ENCODE measurements around the gene OR51I1.

The OR51I1 gene, protein sequence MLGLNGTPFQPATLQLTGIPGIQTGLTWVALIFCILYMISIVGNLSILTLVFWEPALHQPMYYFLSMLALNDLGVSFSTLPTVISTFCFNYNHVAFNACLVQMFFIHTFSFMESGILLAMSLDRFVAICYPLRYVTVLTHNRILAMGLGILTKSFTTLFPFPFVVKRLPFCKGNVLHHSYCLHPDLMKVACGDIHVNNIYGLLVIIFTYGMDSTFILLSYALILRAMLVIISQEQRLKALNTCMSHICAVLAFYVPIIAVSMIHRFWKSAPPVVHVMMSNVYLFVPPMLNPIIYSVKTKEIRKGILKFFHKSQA

DNA sequence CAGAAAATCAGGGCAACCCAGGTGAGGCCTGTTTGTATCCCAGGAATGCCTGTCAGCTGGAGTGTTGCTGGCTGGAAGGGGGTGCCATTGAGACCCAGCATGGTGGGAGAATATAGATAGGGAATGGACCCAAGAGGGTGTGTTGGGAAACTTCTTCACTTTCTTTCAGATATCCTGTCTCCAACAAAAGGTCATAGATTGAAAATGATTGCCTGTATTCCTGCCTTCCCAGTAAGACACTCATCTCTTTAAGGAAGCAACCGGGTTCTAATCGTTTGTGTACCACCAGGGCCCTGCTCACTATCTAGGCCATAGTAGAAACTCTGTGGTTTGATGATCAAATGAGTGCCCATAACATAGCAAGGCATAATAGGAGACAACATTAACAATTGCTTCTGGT lies at the start of gene OR51I1:
Gene OR51I1, minus strand, starts transcription at position 101 of the 400 bp plus-strand sequence. Its CDS starts 0 bp downstream, at position 101.
- DNase-seq = no peak

DNA sequence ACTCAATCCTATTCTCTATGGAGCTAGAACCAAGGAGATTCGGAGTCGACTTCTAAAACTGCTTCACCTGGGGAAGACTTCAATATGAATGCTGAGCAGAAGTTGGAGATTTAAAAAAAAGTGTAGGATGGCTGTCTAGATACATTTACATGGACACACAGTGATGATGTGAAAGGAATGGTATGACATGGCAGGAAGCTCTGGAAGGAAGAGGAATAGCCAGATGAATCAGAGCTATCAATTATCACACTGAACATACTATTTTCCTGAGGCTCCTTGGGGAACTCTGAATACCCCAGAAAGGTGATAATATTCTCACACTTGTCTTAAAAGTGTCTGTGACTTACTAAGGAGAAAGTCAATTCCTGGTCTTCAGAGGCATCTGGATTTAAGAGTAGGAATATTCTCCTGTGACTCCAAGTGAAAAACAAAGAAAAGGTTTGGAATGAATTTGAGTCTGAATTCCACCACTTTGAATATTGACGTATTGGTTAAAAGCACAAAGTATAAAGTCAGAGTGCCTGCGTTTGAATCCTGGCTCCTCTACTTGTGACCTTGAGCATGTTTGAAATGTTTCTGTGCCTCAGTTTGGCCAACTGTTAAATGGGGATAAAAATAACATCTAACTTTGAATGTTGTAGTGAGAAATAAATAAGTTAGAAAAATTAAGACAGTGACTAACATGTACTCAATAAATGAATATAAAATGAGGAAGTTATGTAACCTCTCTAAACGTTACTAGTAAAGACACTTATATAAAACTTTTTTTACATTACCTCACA lies 48.5 kb upstream of the OR51I1 start:
- no peak for DNase-seq

DNA sequence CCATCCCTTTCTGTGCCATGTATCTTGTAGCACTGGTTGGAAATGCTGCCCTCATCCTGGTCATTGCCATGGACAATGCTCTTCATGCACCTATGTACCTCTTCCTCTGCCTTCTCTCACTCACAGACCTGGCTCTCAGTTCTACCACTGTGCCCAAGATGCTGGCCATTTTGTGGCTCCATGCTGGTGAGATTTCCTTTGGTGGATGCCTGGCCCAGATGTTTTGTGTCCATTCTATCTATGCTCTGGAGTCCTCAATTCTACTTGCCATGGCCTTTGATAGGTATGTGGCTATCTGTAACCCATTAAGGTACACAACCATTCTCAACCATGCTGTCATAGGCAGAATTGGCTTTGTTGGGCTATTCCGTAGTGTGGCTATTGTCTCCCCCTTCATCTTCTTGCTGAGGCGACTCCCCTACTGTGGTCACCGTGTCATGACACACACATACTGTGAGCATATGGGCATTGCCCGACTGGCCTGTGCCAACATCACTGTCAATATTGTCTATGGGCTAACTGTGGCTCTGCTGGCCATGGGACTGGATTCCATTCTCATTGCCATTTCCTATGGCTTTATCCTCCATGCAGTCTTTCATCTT lies 47.6 kb upstream of the OR51I1 start:
- no peak for DNase-seq

DNA sequence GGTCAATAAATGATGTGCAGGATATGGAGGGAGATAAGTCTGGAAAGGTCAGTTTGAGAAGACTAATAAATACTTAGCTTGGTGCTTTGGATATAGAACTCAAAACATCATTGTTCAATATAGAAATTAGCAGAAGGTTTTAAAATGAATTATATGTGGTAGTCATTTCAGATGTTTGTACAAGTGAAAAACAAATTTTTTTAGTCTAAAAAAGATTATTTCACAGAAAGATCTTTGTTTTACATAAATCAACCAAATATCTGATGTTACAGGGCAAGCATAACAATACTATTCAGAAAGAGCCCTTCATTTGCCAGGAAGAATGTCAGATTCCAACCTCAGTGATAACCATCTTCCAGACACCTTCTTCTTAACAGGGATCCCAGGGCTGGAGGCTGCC lies 47.1 kb upstream of the OR51I1 start, which contains the start of gene OR52D1:
Gene OR52D1, plus strand, starts transcription at position 301 of the 400 bp plus-strand sequence. Its CDS starts 22 bp downstream, at position 323.
- DNase-seq = no peak

DNA sequence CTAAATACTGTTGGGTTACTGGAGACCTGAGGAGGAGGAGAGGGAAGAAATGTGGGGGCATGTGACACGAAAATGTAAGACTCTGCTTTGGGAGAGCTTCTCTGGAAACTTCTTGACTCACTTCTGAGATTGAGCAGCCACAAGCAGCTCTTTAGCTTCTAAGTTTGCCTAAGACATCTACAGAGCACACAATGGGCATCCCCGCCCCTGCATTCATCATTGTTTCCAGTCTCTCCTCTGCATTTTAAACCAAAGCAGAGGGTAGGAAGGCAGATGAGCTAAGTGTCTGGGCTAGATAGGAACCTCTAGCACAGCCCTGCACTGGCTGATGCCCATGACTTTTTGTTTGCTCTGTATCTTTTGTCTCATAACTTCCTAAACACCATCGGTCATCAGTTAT lies 45.1 kb upstream of the OR51I1 start:
- DNase-seq = no peak

DNA sequence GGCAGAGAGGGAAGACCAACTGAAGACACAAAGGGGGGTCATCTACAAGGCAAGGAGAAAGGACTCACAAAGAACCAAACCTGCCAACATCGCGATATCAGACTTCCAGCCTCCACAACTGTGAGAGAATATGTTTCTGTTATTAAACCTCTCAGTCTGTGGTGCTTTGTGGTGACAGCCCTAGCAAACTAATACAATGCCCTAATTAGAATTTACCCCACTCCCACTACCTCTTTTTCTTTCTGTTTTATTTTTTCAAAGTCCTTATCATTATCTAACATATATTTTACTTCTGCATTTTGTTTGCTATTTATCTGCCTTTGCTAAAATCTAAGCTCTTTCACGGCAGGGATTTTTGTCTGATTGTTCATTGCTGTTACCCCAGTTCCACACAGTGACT lies 44.7 kb upstream of the OR51I1 start:
- DNase-seq = no peak

DNA sequence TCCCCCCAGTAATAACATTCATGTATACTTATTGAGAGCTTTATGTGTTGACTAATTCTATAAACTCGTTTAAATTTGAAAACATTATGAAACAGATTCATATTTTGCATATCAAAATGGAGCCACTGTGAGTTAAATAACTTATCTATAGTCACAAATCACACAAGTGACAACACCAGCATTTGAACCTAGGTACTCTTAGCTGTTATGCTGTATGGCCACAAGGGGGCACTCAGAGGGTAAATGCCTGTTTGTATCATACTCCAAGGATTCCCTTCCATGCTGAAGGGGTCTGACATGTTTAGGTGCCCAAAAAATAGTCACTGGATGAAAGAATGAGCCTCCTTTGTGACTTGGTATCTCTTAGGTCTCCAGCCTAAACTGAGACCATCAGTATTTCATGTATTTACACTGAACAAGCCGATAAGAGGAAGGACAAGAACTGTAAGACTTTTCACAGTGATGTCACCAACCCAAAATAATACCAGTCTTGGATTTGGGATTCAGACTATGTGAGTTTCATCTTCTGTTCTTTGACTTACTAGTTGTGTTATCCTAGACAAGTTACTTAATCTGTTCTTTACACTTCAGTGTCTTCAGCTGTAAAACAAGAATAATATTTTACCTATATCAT lies 35.0 kb upstream of the OR51I1 start:
- peak in 1 of 2 experiments; percentile 23 for DNase-seq

DNA sequence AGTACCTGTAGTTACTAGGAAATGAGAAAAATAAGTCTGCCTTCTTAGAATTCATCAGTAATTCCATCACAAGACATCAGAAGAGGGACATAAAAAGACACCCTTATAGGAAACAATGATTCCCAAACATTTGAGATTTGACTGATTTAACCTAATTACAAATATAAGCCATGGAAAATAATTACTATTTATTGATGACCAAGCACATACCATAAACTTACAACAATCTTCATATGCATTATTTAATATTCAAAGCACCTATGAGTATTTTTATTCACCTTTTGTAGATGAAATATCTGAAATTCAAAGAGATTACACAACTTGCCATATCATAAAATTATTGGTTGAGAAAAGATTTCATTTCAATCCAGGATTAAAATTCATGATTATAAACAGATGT lies 32.6 kb upstream of the OR51I1 start:
- DNase-seq = no peak

DNA sequence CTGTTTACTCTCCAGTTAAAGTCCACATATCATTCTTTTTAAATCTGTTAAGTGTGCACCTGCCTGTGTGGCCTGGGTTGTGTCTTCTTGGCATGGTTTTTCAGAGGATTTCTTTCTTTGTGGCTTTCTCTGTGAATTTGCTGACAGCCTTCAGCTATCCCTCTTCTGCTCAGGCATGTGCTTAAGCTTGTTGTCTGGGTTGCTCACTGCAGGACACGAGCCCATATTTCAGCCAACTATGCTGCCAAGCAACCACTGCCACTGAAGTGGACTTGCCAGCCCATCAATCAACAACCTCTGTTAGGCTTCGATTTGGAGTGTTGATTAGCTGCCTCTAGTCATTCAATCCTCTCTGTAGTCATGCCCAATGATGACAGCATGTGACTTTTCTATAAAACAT lies 26.2 kb upstream of the OR51I1 start:
- no peak for DNase-seq

DNA sequence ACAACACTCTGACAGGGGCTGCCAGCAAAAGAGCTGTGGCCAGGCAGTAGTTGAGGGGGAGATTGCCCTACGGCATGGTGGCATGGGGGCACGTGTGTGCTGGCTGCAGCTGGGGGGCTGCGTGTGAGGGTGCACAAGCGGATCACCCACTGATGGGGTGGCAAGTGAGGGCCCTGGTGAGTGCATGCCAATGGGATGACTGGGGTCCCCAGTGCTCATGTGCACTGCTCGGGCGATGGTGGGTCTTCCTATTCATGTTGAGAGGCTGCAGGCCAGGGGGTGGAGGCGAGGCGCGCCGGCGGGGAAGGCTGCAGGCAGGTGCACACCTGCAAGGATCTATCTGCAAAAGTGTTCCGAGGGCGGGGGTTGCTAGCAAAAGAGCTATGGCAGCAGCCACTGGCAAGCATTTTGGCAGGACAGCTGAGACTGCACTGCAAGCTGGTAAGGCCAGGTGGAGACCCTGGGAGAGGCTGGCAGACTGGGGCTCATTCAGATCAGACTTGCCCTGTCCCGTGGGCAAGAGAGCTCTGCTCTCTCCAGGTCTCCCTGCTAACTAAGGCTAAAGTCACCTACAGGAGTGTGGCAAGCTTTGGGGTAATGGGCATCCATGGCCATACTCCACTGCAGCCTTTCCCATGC lies 19.8 kb upstream of the OR51I1 start:
- DNase-seq = no peak

DNA sequence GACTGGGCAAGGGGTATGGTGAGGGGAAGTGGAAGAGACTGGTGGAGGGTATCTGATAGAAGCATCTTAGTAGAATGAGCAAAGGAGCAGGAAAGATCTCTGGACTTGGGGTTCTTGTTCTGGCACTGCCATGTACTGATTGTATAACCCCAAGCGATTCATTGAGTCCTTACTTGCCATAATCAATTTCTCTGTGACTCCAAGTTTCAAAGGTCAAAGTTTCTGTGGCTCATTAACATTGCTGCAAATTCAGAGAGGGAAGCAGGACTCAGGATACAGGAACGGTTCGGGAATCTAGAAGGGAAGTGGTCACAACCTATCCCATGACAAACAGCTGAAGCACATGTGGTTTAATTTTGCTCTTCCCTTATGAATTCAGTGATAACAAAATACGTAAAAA lies 8.1 kb upstream of the OR51I1 start:
- DNase-seq = no peak

DNA sequence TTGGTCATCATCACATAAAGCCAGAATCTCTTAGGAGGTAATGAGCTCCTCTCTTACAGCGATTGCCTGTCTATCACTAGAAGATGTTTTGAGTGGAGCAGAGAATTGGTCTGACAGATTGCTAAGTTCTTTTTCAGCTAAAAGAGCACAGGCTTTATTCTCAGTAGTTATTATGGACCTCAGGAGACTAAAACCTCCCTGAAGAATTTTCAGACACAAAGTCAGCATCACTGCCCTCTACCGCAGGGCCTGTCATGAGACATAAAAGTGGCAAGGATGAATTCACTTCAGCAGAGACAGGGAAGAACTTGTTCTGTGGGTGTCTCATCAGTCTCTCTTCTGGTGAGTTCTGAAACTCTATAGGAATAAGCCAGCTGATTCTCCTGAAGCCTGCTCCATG lies 7.7 kb upstream of the OR51I1 start, which contains the start of gene OR51I2:
Gene OR51I2, plus strand, starts transcription at position 301 of the 400 bp plus-strand sequence. CDS start 4,166 bp downstream, outside the sequence.
- no peak for DNase-seq

DNA sequence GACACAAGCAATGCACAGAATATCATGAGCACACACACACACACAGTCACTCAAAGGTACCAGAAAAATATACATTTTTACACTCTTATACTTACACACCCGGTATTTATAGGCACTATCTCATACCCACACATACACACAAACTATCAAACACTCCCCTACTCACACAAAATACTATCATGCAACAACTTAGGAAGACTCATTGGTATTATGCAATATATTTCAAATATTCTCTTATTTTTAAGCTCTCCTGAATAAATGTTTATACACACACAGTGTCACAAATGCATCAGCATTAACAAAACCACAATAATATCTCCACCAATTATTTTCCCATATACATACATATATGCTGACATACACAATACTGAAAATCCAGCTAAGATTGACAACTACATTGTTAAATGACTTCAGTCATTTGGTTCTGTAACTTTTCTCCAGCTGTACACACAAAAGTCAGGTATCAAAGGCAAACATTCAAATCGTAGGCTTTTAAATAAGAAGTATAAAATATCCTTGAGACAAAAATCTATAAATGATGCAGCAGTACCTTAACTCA lies 2.6 kb upstream of the OR51I1 start:
- DNase-seq = no peak

DNA sequence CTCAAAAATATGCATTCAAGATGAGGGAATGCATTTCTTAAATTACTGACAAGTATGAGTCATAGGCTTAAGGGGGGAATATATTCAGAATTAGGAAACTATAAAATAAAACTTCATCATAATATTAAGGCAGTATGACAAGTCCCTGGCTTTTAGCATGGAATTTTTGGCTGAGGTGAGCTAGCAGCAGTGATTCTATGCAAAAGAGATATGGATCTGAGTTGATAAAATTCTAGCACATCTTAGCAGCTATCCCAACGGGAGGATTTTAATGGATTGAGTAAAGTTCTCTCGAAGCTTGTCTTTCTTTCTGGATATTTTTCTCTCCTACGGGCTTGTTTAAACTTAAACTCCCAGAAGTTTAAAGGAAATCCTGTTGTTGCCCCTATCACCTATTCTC lies 18.2 kb downstream of the OR51I1 start:
- no peak for DNase-seq

DNA sequence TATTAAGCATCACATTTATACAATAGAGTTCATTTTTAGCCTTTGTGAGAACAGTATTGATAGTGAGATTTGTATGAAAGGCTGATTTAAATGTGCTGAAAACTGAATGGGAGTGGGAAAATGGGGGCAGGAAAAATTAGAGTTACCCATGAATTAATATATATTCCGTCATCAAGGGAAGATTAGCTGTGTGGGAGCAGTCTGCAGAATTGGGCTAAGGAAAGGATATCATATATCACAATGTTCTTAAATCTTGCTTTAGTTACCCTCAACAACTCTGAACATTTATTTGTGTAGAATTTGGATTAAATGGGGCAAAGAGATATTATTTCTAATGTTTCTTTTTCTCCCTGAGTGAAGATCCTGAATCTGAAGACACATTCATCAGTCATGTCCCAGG lies 19.5 kb downstream of the OR51I1 start, which contains the start of gene OR51Q1:
Gene OR51Q1, plus strand, starts transcription at position 301 of the 400 bp plus-strand sequence. Its CDS starts 90 bp downstream, at position 391.
- no peak for DNase-seq

DNA sequence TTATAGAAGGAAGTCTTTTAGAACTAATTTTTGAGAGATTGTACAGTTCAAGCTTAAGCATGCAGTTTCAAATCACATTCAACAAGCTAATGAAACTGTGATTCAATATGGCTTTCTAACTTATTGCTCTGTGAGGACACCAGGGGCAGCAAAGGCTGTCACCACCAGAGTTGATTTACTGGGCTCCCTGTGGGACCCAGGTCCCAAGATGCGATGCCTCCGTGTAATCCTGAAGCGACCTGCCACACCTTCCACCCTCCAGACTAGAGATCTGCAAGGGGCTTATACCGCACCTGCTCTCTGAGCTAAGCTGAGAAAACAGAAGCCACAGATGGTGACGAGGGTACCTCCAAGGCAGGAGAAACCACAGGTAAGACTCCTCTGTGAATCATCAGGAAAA lies 20.3 kb downstream of the OR51I1 start:
- no peak for DNase-seq

DNA sequence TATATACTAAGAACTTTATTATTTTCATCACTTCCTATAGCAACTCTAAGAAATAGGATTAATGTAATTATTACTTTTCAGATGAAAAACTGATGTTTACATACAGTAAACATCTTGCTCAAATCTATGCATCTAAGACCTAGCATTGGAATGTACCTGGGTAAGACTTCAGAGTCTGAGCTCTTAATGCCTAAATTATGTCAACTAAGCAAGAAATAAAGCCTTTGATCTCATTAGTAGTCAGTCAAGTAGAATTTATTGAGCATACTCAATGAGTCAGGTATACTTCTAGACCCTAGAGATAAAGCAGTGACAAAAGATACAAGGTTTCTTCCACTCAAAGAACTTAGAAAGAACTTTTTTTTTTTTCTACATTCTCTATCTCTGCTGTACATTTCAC lies 36.1 kb downstream of the OR51I1 start:
- no peak for DNase-seq

DNA sequence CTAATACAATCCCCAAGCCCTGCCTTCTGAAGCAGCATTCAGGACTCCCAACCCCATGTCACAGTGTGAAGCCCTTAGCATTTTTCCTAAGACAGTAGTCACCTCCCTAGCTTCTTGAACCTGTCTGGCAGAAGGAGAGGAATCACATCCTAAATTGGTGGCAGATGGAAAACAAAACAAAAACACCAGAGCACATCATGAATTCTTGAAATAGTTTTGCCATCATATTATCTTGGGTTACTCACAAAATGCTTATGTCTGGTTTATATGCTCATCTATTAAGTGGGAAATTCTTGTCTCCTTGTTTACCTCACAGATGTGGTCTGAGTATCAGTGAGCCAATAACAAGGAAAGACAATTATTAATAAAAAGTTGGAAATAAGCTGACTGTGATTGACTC lies 42.4 kb downstream of the OR51I1 start:
- no peak for DNase-seq

DNA sequence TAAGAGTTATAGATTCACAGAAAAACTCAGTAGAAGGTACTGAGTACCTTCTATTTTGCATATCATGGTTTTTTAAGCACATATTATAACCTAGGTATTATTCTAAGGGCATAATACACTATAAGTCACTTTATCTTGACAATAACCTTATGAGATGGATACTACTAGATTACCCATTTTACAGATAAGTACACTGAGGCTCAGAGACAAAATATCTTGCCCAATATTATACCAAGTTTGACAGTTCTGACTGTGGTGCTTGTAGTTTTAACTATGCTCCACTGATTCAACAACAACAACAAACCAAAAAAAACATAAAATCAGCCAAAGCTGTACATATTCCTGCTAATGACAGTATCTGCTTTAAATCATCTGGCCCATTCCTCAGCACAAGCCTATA lies 47.2 kb downstream of the OR51I1 start:
- no peak for DNase-seq

Data from SW 1271 (cell line).